K562 (cell line): ENCODE data around the gene VPS9D1. TPM values are rescaled to one million over a fixed set of nuclear protein-coding genes. Genes with fewer than 3 reads are reported as not detected.

ENCODE experiments used
- NFYB ChIP-seq: IDR thresholded peaks from 2 replicates; pipeline ENCODE4 v1.6.1; 2011; ENCODE audit warnings: mild to moderate bottlenecking, moderate library complexity; ENCODE audit not compliant: insufficient read length; ENCODE audit errors: extremely low read depth
- TEAD1 ChIP-seq, 2 experiments: fragments of 450-650 bp in 1 of 2; sonication (generic) in 1 of 2; formaldehyde crosslinking; IDR thresholded peaks; 2 replicates each; pipeline versions ENCODE4 v1.4.0 to v1.8.0; 2020 to 2022; ENCODE audit warnings: mild to moderate bottlenecking in 2 of 2, missing genetic modification reagents in 1 of 2
- TGIF2 ChIP-seq: sonication (generic); formaldehyde crosslinking; IDR thresholded peaks from 2 replicates; pipeline ENCODE4 v1.8.1; 2022; ENCODE audit warnings: mild to moderate bottlenecking, missing genetic modification reagents, moderate library complexity
- ZNF3 ChIP-seq: fragments of 250-450 bp; sonication (Bioruptor Pico); IDR thresholded peaks from 2 replicates; pipeline ENCODE4 v1.5.0; 2021; ENCODE audit warnings: mild to moderate bottlenecking, moderate library complexity
- ZSCAN32 ChIP-seq: fragments of 450-650 bp; formaldehyde crosslinking; IDR thresholded peaks from 2 replicates; pipeline ENCODE4 v1.4.0; 2020; ENCODE audit warnings: mild to moderate bottlenecking, moderate library complexity
- polyA plus RNA-seq, 8 experiments: library from polyadenylated mRNA; depleted of rRNA in 4 of 8; stranded (reverse) in 5 of 8; unstranded in 3 of 8; fragments of >200 nt; fragmentation: Nextera tagmentation in 2 of 8; fragmentation: Illumina TruSeq in 1 of 8; extraction: Ambion mirVana in 2 of 8; extraction: Trizol in 1 of 8; gene quantifications; 2 replicates each; pipeline versions ENCODE4 v1.2.1 to v1.2.3, GENCODE V29; 2011 to 2014; ENCODE audit warnings: inconsistent platforms in 1 of 8, missing spikeins in 1 of 8
- total RNA-seq, 7 experiments: library from RNA; depleted of rRNA in 6 of 7; stranded (reverse); fragments of >200 nt in 6 of 7; fragmentation: Illumina TruSeq in 2 of 7; extraction: Trizol in 2 of 7; gene quantifications; 2 replicates each; pipeline versions ENCODE4 v1.2.1 to v1.2.3, GENCODE V29; 2011 to 2021; ENCODE audit warnings: low replicate concordance in 1 of 7
- TF ChIP-seq, protein P1 (sequence below), 2 experiments: fragments of 450-650 bp in 1 of 2; sonication (generic) in 1 of 2; formaldehyde crosslinking in 1 of 2; IDR thresholded peaks; 2 replicates each; pipeline versions ENCODE4 v1.7.1 to v1.9.0; 2016 to 2022; ENCODE audit warnings: inconsistent platforms in 1 of 2, mild to moderate bottlenecking in 1 of 2, missing genetic modification reagents in 1 of 2
- TF ChIP-seq, protein P2 (sequence below), 2 experiments: fragments of 450-650 bp; IDR thresholded peaks; 2 replicates each; pipeline ENCODE4 v1.6.1; 2016; ENCODE audit warnings: mild to moderate bottlenecking in 2 of 2, borderline replicate concordance in 1 of 2, low read depth in 1 of 2, moderate library complexity in 1 of 2

VPS9D1 gene
- total and polyA plus RNA-seq, 9 of the 15 experiments (the other 6 are each of a cell fraction or from before 2014, with no cell fraction given) = 0.33 to 3.1 (median 1.1) TPM

DNA sequence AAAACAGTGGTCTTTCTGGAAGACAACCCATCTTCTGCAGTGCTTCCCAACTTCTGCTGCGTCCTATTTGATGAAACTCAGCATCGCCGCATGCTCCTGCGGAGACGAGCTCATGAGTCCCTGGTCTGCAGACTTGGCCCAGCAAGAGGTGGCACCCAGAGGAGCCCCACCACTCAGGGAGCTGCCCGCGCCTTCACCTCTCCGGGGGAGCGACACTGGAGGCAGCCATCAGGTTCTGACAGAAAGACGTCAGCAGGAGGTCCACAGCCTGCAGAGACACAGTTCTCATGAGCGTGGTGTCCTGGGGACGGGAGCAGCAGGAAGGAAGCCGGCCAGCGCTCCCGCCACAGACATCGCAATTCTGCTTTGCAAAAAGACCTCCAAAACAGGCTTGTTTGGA, 49.7 kb upstream of the VPS9D1 start (continued):
- TF ChIP-seq, protein P1, sequence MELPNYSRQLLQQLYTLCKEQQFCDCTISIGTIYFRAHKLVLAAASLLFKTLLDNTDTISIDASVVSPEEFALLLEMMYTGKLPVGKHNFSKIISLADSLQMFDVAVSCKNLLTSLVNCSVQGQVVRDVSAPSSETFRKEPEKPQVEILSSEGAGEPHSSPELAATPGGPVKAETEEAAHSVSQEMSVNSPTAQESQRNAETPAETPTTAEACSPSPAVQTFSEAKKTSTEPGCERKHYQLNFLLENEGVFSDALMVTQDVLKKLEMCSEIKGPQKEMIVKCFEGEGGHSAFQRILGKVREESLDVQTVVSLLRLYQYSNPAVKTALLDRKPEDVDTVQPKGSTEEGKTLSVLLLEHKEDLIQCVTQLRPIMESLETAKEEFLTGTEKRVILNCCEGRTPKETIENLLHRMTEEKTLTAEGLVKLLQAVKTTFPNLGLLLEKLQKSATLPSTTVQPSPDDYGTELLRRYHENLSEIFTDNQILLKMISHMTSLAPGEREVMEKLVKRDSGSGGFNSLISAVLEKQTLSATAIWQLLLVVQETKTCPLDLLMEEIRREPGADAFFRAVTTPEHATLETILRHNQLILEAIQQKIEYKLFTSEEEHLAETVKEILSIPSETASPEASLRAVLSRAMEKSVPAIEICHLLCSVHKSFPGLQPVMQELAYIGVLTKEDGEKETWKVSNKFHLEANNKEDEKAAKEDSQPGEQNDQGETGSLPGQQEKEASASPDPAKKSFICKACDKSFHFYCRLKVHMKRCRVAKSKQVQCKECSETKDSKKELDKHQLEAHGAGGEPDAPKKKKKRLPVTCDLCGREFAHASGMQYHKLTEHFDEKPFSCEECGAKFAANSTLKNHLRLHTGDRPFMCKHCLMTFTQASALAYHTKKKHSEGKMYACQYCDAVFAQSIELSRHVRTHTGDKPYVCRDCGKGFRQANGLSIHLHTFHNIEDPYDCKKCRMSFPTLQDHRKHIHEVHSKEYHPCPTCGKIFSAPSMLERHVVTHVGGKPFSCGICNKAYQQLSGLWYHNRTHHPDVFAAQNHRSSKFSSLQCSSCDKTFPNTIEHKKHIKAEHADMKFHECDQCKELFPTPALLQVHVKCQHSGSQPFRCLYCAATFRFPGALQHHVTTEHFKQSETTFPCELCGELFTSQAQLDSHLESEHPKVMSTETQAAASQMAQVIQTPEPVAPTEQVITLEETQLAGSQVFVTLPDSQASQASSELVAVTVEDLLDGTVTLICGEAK (IDR thresholded peaks at IDR 0.05) = no peak
- TF ChIP-seq, protein P1 (CRISPR knock-in tag; IDR thresholded peaks at IDR 0.05) = no peak
- no peak for TF ChIP-seq ZNF3 (CRISPR knock-in tag)
- no peak for TF ChIP-seq ZSCAN32 (CRISPR knock-in tag)
- TF ChIP-seq, protein P2, sequence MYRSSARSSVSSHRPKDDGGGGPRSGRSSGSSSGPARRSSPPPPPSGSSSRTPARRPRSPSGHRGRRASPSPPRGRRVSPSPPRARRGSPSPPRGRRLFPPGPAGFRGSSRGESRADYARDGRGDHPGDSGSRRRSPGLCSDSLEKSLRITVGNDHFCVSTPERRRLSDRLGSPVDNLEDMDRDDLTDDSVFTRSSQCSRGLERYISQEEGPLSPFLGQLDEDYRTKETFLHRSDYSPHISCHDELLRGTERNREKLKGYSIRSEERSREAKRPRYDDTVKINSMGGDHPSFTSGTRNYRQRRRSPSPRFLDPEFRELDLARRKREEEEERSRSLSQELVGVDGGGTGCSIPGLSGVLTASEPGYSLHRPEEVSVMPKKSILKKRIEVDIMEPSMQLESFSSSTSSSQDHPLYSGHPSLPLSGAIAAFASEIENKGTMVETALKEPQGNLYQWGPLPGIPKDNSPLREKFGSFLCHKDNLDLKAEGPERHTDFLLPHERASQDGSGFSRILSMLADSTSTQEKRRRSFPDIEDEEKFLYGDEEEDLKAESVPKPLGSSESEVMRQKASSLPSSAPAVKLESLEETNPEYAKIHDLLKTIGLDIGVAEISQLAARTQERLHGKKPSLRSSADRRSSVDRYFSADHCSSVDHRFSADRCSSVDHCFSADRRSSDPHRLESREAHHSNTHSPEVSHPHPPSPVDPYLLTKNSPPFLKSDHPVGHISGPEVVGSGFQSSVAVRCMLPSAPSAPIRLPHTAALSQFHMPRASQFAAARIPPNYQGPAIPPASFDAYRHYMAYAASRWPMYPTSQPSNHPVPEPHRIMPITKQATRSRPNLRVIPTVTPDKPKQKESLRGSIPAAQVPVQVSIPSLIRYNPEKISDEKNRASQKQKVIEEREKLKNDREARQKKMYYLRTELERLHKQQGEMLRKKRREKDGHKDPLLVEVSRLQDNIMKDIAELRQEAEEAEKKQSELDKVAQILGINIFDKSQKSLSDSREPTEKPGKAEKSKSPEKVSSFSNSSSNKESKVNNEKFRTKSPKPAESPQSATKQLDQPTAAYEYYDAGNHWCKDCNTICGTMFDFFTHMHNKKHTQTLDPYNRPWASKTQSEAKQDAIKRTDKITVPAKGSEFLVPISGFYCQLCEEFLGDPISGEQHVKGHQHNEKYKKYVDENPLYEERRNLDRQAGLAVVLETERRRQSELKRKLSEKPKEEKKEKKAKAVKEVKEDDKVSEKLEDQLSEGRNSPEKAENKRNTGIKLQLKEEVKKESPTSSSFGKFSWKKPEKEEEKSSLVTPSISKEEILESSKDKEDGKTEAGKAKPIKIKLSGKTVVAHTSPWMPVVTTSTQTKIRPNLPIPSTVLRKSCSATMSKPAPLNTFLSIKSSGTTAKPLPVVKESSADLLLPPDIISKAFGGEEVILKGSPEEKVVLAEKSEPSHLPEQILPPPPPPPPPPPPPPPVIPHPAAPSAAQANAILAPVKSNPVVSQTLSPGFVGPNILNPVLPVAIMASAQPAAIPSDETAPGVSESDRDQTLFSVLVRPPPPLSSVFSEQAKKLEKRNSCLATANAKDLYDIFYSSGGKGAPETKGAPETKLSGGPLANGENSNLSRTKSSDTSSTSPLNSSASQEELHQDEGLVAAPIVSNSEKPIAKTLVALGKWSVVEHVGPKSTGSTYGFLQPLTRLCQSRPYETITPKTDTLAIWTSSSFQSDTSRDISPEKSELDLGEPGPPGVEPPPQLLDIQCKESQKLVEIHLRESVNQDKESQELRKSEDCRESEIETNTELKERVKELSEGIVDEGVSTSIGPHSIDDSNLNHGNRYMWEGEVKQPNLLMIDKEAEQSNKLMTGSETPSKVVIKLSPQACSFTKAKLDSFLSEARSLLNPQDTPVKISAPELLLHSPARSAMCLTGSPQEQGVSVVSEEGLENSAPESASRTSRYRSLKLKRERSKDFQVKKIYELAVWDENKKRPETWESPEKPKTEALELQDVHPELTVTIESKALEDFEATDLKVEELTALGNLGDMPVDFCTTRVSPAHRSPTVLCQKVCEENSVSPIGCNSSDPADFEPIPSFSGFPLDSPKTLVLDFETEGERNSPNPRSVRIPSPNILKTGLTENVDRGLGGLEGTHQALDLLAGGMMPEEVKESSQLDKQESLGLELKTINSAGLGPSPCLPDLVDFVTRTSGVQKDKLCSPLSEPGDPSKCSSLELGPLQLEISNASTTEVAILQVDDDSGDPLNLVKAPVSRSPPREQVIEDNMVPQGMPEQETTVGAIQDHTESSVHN (IDR thresholded peaks at IDR 0.05; ENCODE audit: borderline replicate concordance in 1 of 2, low read depth in 1 of 2) = no peak
- no peak for TF ChIP-seq TGIF2 (CRISPR knock-in tag)
- TF ChIP-seq NFYB = no peak
- TF ChIP-seq TEAD1 (CRISPR knock-in tag; IDR thresholded peaks at IDR 0.05) = no peak
- TF ChIP-seq, all 486 proteins: peak for 0
